Activated CD8-positive, alpha-beta T cell treated with anti-CD3 and anti-CD28 coated beads for 36 hours (primary cell): ENCODE measurements around the gene RPS4Y1. TPM values are rescaled to one million over a fixed set of nuclear protein-coding genes. Genes with fewer than 3 reads are reported as not detected.
A peak's percentile ranks its signal among the peaks of the same experiment; 100 is the strongest.
"Not testable (repeated sequence)": the region's sequence is repeated elsewhere in the genome, so short reads cannot be mapped to it uniquely, and the experiment has no call there.

Source experiments
- ATAC-seq: fragments of 200-7000 bp; cut with Tn5 transposase; one replicate; pipeline ENCODE4 v1.10.0; 2021; ENCODE audit warnings: mild to moderate bottlenecking, moderate library complexity
- CTCF ChIA-PET: fragments of 350-600 bp; sonication (Branson Sonifier 250); formaldehyde crosslinking; loops from one replicate; lab custom pipeline; 2021; ENCODE audit warnings: antibody characterized with exemption; lab: Charles Lee
- POLR2A ChIA-PET: fragments of 350-600 bp; sonication (Branson Sonifier 250); formaldehyde crosslinking; loops from one replicate; lab custom pipeline; 2021; ENCODE audit warnings: antibody characterized with exemption; lab: Charles Lee
- DNase-seq: peaks from one replicate; pipeline ENCODE4 v3.0.0-alpha.2; 2020
- H3K27ac Mint-ChIP-seq: one replicate; pipeline ENCODE4 v1.8.0; 2021; ENCODE audit warnings: mild to moderate bottlenecking, mixed read lengths
- H3K27me3 Mint-ChIP-seq: one replicate; pipeline ENCODE4 v1.8.0; 2021; ENCODE audit warnings: mixed read lengths
- H3K36me3 Mint-ChIP-seq: one replicate; pipeline ENCODE4 v1.8.0; 2021; ENCODE audit warnings: low read depth, mixed read lengths
- H3K4me1 Mint-ChIP-seq: one replicate; pipeline ENCODE4 v1.8.0; 2021; ENCODE audit warnings: low read depth, mixed read lengths
- H3K4me3 Mint-ChIP-seq: one replicate; pipeline ENCODE4 v1.8.0; 2021; ENCODE audit warnings: mild to moderate bottlenecking, moderate library complexity, mixed read lengths
- H3K9me3 Mint-ChIP-seq: one replicate; pipeline ENCODE4 v1.8.0; 2021; ENCODE audit warnings: mixed read lengths
- CTCF ChIP-seq: fragments of 200-600 bp; IDR thresholded peaks from one replicate; pipeline ENCODE4 v1.8.0; 2022; ENCODE audit warnings: antibody characterized with exemption, mild to moderate bottlenecking
- intact Hi-C: fragments of 100-400 bp; cut with micrococcal nuclease; formaldehyde crosslinking; loops from one replicate; pipeline ENCODE4 v1.10.0; 2022
- total RNA-seq, 2 experiments: library from RNA; stranded (reverse); gene quantifications; one replicate each; pipeline ENCODE4 v1.2.3, GENCODE V29; 2021

The RPS4Y1 gene
- total RNA-seq, result 100 to 1,000 TPM; 406 to 411 TPM

GRCh38 chrY:2841471-2841893, at the start of gene RPS4Y1:
Gene RPS4Y1 (plus strand): TSS chrY:2841602. CDS start chrY:2841625, 23 bp downstream.
- Mint-ChIP-seq H3K9me3 (no peaks in the 10 kb centered on the region), H3K36me3 (peaks cover 51% of the 10 kb centered on the region), H3K4me3 (peak within 1 kb of the TSS; percentile 87), H3K27me3 (no peaks in the 10 kb centered on the region), H3K4me1 (peaks cover 41% of the 10 kb centered on the region), H3K27ac (peak within 1 kb of the TSS; percentile 94)
- ATAC-seq (peak; percentile 85), DNase-seq (peak; percentile 56)
- POLR2A ChIA-PET, result interaction anchor here (1.3 to 1.4 kb wide), 2 partner anchors 12 to 26 kb away, joined by 3 read pairs; no protein-coding TSS in a partner anchor
- no peak for TF ChIP-seq CTCF
- CTCF ChIA-PET, result no interaction called here
- intact Hi-C loops, result no loop called here

GRCh38 chrY:2796977-2797523, 44.4 kb upstream of the RPS4Y1 start:
- Mint-ChIP-seq H3K4me3 (no peak overlapping the region), H3K27ac (no peak overlapping the region), H3K4me1 (no peaks in the 10 kb centered on the region), H3K9me3 (no peaks in the 10 kb centered on the region), H3K36me3 (no peaks in the 10 kb centered on the region), H3K27me3 (peaks cover 2% of the 10 kb centered on the region)
- POLR2A ChIA-PET, result interaction anchor here (0.5 kb wide), 1 partner anchor 42 kb away, joined by 3 read pairs; no protein-coding TSS in a partner anchor
- DNase-seq, result no peak
- intact Hi-C loops, result no loop called here
- no peak for TF ChIP-seq CTCF
- CTCF ChIA-PET, result no interaction called here
- no peak for ATAC-seq

- TF ChIP-seq CTCF, result no peak
- no peak for ATAC-seq
- Mint-ChIP-seq H3K27me3 (peaks cover 2% of the 10 kb centered on the region), H3K36me3 (no peaks in the 10 kb centered on the region), H3K27ac (no peak overlapping the region), H3K4me1 (peaks cover 3% of the 10 kb centered on the region), H3K9me3 (no peaks in the 10 kb centered on the region), H3K4me3 (no peak overlapping the region)
- ChIA-PET CTCF (no interaction called here), POLR2A (interaction anchor here (0.5 kb wide), 1 partner anchor 41 kb away, joined by 3 read pairs; no protein-coding TSS in a partner anchor)
- DNase-seq, result no peak
- intact Hi-C loops, result no loop called here
These were observed 43.4 kb upstream of the RPS4Y1 start for GRCh38 chrY:2797991-2798390.

GRCh38 chrY:2800246-2800645, 41.2 kb upstream of the RPS4Y1 start:
- Mint-ChIP-seq H3K36me3 (no peaks in the 10 kb centered on the region), H3K4me1 (peaks cover 3% of the 10 kb centered on the region), H3K27ac (no peak overlapping the region), H3K9me3 (no peaks in the 10 kb centered on the region), H3K27me3 (peaks cover 2% of the 10 kb centered on the region), H3K4me3 (no peak overlapping the region)
- POLR2A ChIA-PET, result no interaction called here
- intact Hi-C loops, result no loop called here
- DNase-seq, result no peak
- ATAC-seq, result no peak
- TF ChIP-seq CTCF, result peak; percentile 39
- CTCF ChIA-PET, result interaction anchor here (0.9 to 1.4 kb wide), 2 partner anchors 13 to 27 kb away, joined by 3 to 5 read pairs; partner anchors contain the start of gene SRY

GRCh38 chrY:2817146-2817896, 24.1 kb upstream of the RPS4Y1 start:
- H3K4me3 Mint-ChIP-seq, H3K27me3 Mint-ChIP-seq, H3K36me3 Mint-ChIP-seq, DNase-seq, H3K27ac Mint-ChIP-seq, CTCF ChIA-PET, ATAC-seq, H3K4me1 Mint-ChIP-seq, intact Hi-C loops, H3K9me3 Mint-ChIP-seq, POLR2A ChIA-PET: not testable (repeated sequence)
